HepG2 (cell line): ENCODE measurements around the gene TMEM130. TPM values are rescaled to one million over a fixed set of nuclear protein-coding genes. Genes with fewer than 3 reads are reported as not detected.

Experiments
- ATF1 ChIP-seq: IDR thresholded peaks from 2 replicates; pipeline ENCODE4 v1.6.1; 2016; ENCODE audit warnings: mild to moderate bottlenecking, control low read depth
- ATF4 ChIP-seq, 2 experiments: fragments of 450-650 bp in 1 of 2; sonication (generic) in 1 of 2; formaldehyde crosslinking; IDR thresholded peaks; 2 replicates each; pipeline versions ENCODE4 v1.5.0 to v1.8.0; 2020 to 2022; ENCODE audit warnings: mild to moderate bottlenecking in 1 of 2, missing genetic modification reagents in 1 of 2
- DMAP1 ChIP-seq: IDR thresholded peaks from 2 replicates; pipeline ENCODE4 v1.6.1; 2016
- GATAD1 ChIP-seq: IDR thresholded peaks from 2 replicates; pipeline ENCODE4 v1.6.1; 2016; ENCODE audit warnings: missing genetic modification reagents, missing compliant biosample characterization
- HOXD1 ChIP-seq: sonication (generic); formaldehyde crosslinking; IDR thresholded peaks from 2 replicates; pipeline ENCODE4 v1.5.0; 2020; ENCODE audit warnings: missing genetic modification reagents
- IRF1 ChIP-seq: sonication (generic); formaldehyde crosslinking; IDR thresholded peaks from 2 replicates; pipeline ENCODE4 v1.4.0; 2020; ENCODE audit warnings: low read depth, mild to moderate bottlenecking, missing genetic modification reagents
- KDM2A ChIP-seq: sonication (generic); formaldehyde crosslinking; IDR thresholded peaks from 2 replicates; pipeline ENCODE4 v1.4.0; 2020; ENCODE audit warnings: low read depth, missing genetic modification reagents, borderline replicate concordance
- KMT2B ChIP-seq: IDR thresholded peaks from 2 replicates; pipeline ENCODE4 v1.6.1; 2016; ENCODE audit warnings: missing genetic modification reagents, missing compliant biosample characterization
- MXI1 ChIP-seq: IDR thresholded peaks from 3 replicates; pipeline ENCODE4 v1.6.1; 2012; ENCODE audit warnings: low read depth, low read length, inconsistent platforms, borderline replicate concordance
- MZF1 ChIP-seq: sonication (generic); formaldehyde crosslinking; IDR thresholded peaks from 2 replicates; pipeline ENCODE4 v1.8.1; 2023; ENCODE audit warnings: mild to moderate bottlenecking, missing genetic modification reagents, borderline replicate concordance
- NCOA2 ChIP-seq: sonication (generic); formaldehyde crosslinking; IDR thresholded peaks from 2 replicates; pipeline ENCODE4 v1.8.0; 2022; ENCODE audit warnings: inconsistent platforms
- PAF1 ChIP-seq: IDR thresholded peaks from 2 replicates; pipeline ENCODE4 v1.6.1; 2016; ENCODE audit warnings: missing genetic modification reagents, missing compliant biosample characterization
- RARA ChIP-seq: IDR thresholded peaks from 2 replicates; pipeline ENCODE4 v1.6.1; 2016; ENCODE audit warnings: missing genetic modification reagents, missing compliant biosample characterization
- YEATS2 ChIP-seq: sonication (generic); formaldehyde crosslinking; IDR thresholded peaks from 2 replicates; pipeline ENCODE4 v1.4.0; 2020; ENCODE audit warnings: missing genetic modification reagents, borderline replicate concordance
- ZHX1 ChIP-seq: sonication (generic); formaldehyde crosslinking; IDR thresholded peaks from 2 replicates; pipeline ENCODE4 v1.8.1; 2022; ENCODE audit warnings: low read depth, mild to moderate bottlenecking, missing genetic modification reagents
- ZNF138 ChIP-seq: sonication (generic); formaldehyde crosslinking; IDR thresholded peaks from 2 replicates; pipeline ENCODE4 v1.5.0; 2020; ENCODE audit warnings: mild to moderate bottlenecking, low read depth, missing genetic modification reagents
- ZNF333 ChIP-seq: sonication (generic); formaldehyde crosslinking; IDR thresholded peaks from 2 replicates; pipeline ENCODE4 v1.4.0; 2020; ENCODE audit warnings: mild to moderate bottlenecking, missing genetic modification reagents, borderline replicate concordance
- ZNF496 ChIP-seq: sonication (generic); formaldehyde crosslinking; IDR thresholded peaks from 2 replicates; pipeline ENCODE4 v1.8.1; 2023; ENCODE audit warnings: mild to moderate bottlenecking, moderate library complexity, missing genetic modification reagents; ENCODE audit not compliant: insufficient replicate concordance
- ZNF510 ChIP-seq: sonication (generic); formaldehyde crosslinking; IDR thresholded peaks from 2 replicates; pipeline ENCODE4 v1.4.0; 2020; ENCODE audit warnings: low read depth, mild to moderate bottlenecking, missing genetic modification reagents
- ZNF619 ChIP-seq: sonication (generic); formaldehyde crosslinking; IDR thresholded peaks from 2 replicates; pipeline ENCODE4 v1.4.0; 2020; ENCODE audit warnings: mild to moderate bottlenecking, missing genetic modification reagents
- ZSCAN29 ChIP-seq: sonication (generic); formaldehyde crosslinking; conservative IDR thresholded peaks from 2 replicates; pipeline ENCODE4 v1.4.0; 2020; ENCODE audit warnings: mild to moderate bottlenecking, missing genetic modification reagents
- polyA plus RNA-seq, 8 experiments: library from polyadenylated mRNA; depleted of rRNA in 3 of 8; stranded (reverse) in 7 of 8; unstranded in 1 of 8; fragments of >200 nt; fragmentation: Illumina TruSeq in 4 of 8; extraction: Trizol in 4 of 8; gene quantifications; 2 replicates each; pipeline versions ENCODE4 v1.2.1 to v1.2.3, GENCODE V29; 2011 to 2016; ENCODE audit warnings: low read depth in 4 of 8, missing spikeins in 1 of 8, mixed read lengths in 1 of 8; ENCODE audit not compliant: insufficient read depth in 1 of 8
- total RNA-seq, 5 experiments: library from RNA; depleted of rRNA; stranded (reverse); fragments of >200 nt; fragmentation: Illumina TruSeq; extraction: Trizol; gene quantifications; 2 replicates each; pipeline ENCODE4 v1.2.3, GENCODE V29; 2016; ENCODE audit warnings: low read depth in 1 of 5
- TF ChIP-seq, protein P1 (sequence below): sonication (generic); formaldehyde crosslinking; IDR thresholded peaks from 2 replicates; pipeline ENCODE4 v1.5.1; 2020; ENCODE audit warnings: missing genetic modification reagents, mild to moderate bottlenecking, borderline replicate concordance

Gene TMEM130
- total and polyA plus RNA-seq, 2 of the 13 experiments (the other 11 are each of a cell fraction or from before 2014, with no cell fraction given): not detected

- no peak for TF ChIP-seq ZNF496 (CRISPR knock-in tag)
- no peak for TF ChIP-seq HOXD1 (CRISPR knock-in tag)
- TF ChIP-seq KDM2A (CRISPR knock-in tag): no peak; the same call in 1 of the 2 replicates
- no peak for TF ChIP-seq RARA
- TF ChIP-seq IRF1 (CRISPR knock-in tag): no peak
- TF ChIP-seq ATF4 (CRISPR knock-in tag; IDR thresholded peaks at IDR 0.05): no peak
- TF ChIP-seq PAF1 (CRISPR knock-in tag): no peak
- TF ChIP-seq ZSCAN29 (CRISPR knock-in tag): no peak
- TF ChIP-seq KMT2B (CRISPR knock-in tag): no peak
- no peak for TF ChIP-seq ZHX1
- no peak for TF ChIP-seq MZF1 (CRISPR knock-in tag)
- no peak for TF ChIP-seq YEATS2 (CRISPR knock-in tag)
- TF ChIP-seq MXI1: no peak
- TF ChIP-seq ZNF619 (CRISPR knock-in tag): no peak
- no peak for TF ChIP-seq ZNF138 (CRISPR knock-in tag)
- no peak for TF ChIP-seq ZNF510 (CRISPR knock-in tag)
- TF ChIP-seq ATF1: no peak
- 0 out of 2 replicates have a peak, but pooled peaks have one; percentile 26 for TF ChIP-seq GATAD1 (CRISPR knock-in tag)
- TF ChIP-seq, protein P1, sequence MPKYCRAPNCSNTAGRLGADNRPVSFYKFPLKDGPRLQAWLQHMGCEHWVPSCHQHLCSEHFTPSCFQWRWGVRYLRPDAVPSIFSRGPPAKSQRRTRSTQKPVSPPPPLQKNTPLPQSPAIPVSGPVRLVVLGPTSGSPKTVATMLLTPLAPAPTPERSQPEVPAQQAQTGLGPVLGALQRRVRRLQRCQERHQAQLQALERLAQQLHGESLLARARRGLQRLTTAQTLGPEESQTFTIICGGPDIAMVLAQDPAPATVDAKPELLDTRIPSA (CRISPR knock-in tag): no peak
- TF ChIP-seq NCOA2 (CRISPR knock-in tag): no peak
- TF ChIP-seq ZNF333 (CRISPR knock-in tag): no peak
- no peak for TF ChIP-seq DMAP1 (CRISPR knock-in tag)
Observed at GRCh38 chr7:98841179-98841997, 28.4 kb downstream of the TMEM130 start (continued).
